Keratinocyte (primary cell): Measurements from ENCODE around the gene ACHE.

ENCODE experiments used
- EZH2 ChIP-seq: IDR thresholded peaks from one replicate; pipeline ENCODE4 v1.6.1; 2012; ENCODE audit warnings: inconsistent platforms, mild to moderate bottlenecking, low read length, moderate library complexity
- TF ChIP-seq, protein P1 (sequence below), 3 experiments: IDR thresholded peaks in 1 of 3; conservative IDR thresholded peaks in 1 of 3; optimal IDR thresholded peaks in 1 of 3; 2 replicates in 2 of 3; 3 replicates in 1 of 3; pipeline versions ENCODE3 to v1.5.1; 2011; ENCODE audit warnings: low read length in 3 of 3, mild to moderate bottlenecking in 3 of 3, moderate library complexity in 2 of 3, control low read depth in 1 of 3, inconsistent platforms in 1 of 3; ENCODE audit not compliant: insufficient read depth in 2 of 3; ENCODE audit errors: extremely low read depth in 1 of 3

DNA sequence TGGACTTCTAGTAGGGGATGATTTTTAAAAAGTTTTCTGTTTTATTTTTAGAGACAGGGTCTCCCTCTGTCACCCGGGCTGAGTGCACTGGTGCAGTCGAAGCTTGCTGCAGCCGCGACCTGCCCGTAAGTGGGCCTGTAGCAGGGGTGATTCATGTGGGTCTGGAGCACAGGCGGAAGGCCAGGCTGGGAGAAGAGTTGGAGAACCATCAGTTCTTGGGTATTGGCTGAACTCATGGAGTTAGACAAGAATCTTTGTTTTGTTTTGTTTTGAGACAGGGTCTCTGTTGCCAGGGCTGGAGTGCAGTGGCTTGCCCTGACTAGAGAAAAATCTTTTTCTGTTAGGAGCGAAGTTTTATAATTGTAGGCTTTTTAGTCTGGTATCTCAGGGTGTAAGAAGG lies 15.0 kb downstream of the ACHE start:
- TF ChIP-seq EZH2 = no peak
- TF ChIP-seq, protein P1, sequence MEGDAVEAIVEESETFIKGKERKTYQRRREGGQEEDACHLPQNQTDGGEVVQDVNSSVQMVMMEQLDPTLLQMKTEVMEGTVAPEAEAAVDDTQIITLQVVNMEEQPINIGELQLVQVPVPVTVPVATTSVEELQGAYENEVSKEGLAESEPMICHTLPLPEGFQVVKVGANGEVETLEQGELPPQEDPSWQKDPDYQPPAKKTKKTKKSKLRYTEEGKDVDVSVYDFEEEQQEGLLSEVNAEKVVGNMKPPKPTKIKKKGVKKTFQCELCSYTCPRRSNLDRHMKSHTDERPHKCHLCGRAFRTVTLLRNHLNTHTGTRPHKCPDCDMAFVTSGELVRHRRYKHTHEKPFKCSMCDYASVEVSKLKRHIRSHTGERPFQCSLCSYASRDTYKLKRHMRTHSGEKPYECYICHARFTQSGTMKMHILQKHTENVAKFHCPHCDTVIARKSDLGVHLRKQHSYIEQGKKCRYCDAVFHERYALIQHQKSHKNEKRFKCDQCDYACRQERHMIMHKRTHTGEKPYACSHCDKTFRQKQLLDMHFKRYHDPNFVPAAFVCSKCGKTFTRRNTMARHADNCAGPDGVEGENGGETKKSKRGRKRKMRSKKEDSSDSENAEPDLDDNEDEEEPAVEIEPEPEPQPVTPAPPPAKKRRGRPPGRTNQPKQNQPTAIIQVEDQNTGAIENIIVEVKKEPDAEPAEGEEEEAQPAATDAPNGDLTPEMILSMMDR (optimal IDR thresholded peaks at IDR 0.05 in 1 of 3, IDR thresholded peaks at IDR 0.05 in 1 of 3, conservative IDR thresholded peaks at IDR 0.05 in 1 of 3; ENCODE audit: extremely low read depth in 1 of 3, insufficient read depth in 2 of 3, low read length in 3 of 3) = no peak
